GM19372 (cell line): ENCODE data around the gene RPAP3.

Experiments used
- ATAC-seq: cut with Tn5 transposase; IDR thresholded peaks from one replicate; pipeline ENCODE4 v1.9.1; 2021; ENCODE audit warnings: mild to moderate bottlenecking, low read depth, moderate library complexity; ENCODE audit not compliant: unreplicated experiment

The RPAP3 gene

DNA sequence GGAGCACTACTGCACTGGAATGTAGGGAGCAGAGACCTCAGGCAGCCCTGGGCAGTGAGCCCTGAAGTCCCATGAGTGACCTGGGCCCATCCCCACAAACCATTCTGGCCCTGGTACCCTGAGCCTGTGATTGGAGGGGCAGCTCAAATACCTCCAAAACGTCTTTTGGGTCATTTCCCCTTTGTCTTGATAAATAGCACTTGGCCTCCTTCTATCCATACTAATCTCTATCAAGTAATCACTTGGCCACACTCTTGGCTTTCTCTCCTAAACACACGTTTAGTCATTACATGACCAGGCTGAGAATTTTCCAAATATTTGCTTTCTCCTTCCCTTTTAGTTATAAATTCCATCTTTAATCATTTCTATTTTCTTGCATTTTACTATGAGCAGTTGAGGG lies 91.3 kb downstream of the RPAP3 start:
- ATAC-seq: no peak

DNA sequence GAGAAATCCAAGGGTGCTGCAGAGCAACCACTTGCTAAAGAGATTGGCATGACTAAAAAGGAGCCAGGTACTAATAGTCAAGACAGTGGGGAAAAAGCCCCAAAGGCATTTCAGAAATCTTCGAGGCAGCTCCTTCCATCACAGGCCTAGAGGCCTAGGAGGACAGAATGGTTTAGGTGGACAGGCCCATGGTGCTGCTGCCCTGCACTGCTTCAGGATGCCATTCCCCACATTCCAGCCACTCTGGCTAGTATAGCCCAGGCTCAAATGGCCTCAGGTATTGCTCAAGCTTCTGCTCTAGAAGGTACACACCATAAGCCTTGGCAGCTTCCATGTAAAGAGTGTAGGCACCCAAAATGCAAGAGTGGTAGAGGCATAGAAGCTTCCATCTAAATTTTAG lies 92.9 kb downstream of the RPAP3 start:
- ATAC-seq: no peak

DNA sequence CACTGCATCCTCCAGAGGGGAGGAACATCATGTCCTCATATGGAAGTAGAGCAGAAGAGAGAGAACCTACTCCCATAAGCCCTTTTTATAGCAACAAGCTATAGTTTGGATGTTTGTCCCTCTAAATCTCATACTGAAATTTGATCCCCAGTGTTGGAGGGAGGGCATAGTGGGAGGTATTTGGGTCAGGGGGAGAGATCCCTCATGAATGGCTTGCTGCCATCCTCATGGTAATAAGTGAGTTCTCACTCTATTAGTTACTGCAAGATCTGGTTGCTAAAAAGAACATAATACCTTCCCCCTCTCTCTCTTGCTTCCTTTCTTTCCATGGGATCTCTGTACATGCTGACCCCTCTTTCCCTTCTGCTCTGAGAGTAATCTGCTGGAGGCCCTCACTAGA lies 93.9 kb downstream of the RPAP3 start:
- no peak for ATAC-seq
